Activated naive CD8-positive, alpha-beta T cell (primary cell): ENCODE results near the gene ZNF536.

Experiments
- H3K27ac Mint-ChIP-seq: one replicate; pipeline ENCODE4 v1.8.0; 2021; ENCODE audit warnings: mixed read lengths
- H3K27me3 Mint-ChIP-seq: one replicate; pipeline ENCODE4 v1.8.0; 2021; ENCODE audit warnings: mixed read lengths
- H3K36me3 Mint-ChIP-seq: one replicate; pipeline ENCODE4 v1.8.0; 2021; ENCODE audit warnings: mixed read lengths
- H3K4me1 Mint-ChIP-seq: one replicate; pipeline ENCODE4 v1.8.0; 2021; ENCODE audit warnings: low read depth, mixed read lengths
- H3K4me3 Mint-ChIP-seq: one replicate; pipeline ENCODE4 v1.8.0; 2021; ENCODE audit warnings: mild to moderate bottlenecking, mixed read lengths
- H3K9me3 Mint-ChIP-seq: one replicate; pipeline ENCODE4 v1.8.0; 2021; ENCODE audit warnings: low read depth, mixed read lengths

The ZNF536 gene

DNA sequence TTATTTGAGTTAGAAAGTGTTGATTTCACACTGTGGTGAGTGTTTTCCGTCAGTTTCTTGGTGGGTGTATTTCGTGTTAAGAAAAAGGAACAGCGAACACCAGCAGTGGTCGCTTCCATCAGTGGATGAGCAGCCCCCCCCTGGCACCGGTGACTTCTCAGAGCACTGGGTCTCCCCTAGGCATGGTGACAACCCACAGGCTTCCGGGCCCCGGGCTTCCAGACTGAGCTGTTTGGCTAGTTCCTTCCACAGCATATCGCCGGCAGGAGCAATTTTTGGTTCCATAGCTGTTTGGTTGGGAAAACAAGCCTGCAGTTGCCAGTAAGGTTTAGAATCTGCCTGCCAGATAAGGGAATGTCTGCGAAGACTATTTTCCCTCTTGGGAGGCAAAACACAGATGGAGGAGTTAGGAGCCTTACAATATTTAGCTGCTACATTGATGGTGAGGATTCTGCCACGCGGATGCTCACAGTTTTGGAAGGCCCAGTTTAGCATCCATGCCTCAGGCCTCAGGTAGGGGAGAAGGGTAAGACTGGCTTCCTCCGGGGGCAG, 18.7 kb upstream of the ZNF536 start:
- Mint-ChIP-seq H3K36me3 (no peaks in the 10 kb centered on the region), H3K27ac (no peak overlapping the region), H3K9me3 (no peaks in the 10 kb centered on the region), H3K4me3 (no peak overlapping the region), H3K4me1 (no peaks in the 10 kb centered on the region), H3K27me3 (peaks cover 7% of the 10 kb centered on the region)

DNA sequence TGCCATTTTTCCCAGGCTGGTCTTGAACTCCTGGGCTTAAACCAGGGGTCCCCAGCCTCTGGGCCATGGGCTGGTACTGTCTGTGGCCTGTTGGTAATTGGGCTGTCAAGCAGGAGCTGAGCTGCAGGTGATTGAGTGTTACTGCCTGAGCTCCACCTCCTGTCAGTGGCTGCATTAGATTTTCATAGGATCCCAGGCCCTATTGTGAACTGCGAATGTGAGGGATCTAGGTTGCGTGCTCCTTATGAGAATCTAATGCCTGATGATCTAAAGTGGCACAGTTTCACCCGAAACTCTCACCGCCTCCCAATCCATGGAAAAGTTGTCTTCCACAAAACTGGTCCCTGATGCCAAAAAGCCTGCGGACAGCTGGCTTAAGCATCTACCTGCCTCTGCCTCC, 16.6 kb upstream of the ZNF536 start:
- H3K9me3 Mint-ChIP-seq: no peaks in the 10 kb centered on the region
- H3K27me3 Mint-ChIP-seq: peaks cover 9% of the 10 kb centered on the region
- peak overlapping the region; percentile 6 for H3K27ac Mint-ChIP-seq
- H3K4me1 Mint-ChIP-seq: no peaks in the 10 kb centered on the region
- H3K4me3 Mint-ChIP-seq: no peak overlapping the region
- H3K36me3 Mint-ChIP-seq: no peaks in the 10 kb centered on the region

DNA sequence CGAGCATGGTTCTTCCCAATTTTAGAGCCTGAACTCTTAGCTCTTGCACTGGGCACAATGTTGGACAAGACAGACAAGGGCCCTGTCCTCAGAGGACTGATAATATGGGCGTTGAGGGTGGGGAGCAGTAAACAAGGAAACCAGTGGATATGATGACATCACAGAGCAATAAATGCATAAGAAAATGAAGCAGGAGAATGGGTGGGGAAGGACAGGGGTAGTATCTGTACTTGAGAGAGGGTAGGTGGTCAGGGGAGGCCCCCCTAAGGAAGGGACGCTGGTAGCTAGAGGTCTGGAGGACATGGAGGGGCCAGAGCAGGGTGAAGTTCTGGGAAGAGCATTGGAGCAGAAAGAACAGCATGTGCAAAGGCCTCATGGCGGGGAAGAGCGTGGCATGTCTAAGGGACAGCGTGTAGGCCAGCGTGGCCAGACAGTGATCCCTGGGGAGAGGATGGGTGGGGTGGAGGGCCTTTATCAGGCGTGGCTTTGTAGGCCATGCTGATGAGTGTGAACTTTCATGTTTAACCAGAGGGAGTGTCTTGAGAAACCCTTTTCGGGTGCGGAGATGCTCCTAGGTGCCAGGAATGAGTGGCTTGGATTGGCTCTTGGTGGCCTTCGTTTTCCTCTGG, 15.1 kb upstream of the ZNF536 start:
- H3K27me3 Mint-ChIP-seq: peaks cover 13% of the 10 kb centered on the region
- no peaks in the 10 kb centered on the region for H3K9me3 Mint-ChIP-seq
- peaks cover 1% of the 10 kb centered on the region for H3K4me1 Mint-ChIP-seq
- H3K36me3 Mint-ChIP-seq: no peaks in the 10 kb centered on the region
- no peak overlapping the region for H3K27ac Mint-ChIP-seq
- no peak overlapping the region for H3K4me3 Mint-ChIP-seq

DNA sequence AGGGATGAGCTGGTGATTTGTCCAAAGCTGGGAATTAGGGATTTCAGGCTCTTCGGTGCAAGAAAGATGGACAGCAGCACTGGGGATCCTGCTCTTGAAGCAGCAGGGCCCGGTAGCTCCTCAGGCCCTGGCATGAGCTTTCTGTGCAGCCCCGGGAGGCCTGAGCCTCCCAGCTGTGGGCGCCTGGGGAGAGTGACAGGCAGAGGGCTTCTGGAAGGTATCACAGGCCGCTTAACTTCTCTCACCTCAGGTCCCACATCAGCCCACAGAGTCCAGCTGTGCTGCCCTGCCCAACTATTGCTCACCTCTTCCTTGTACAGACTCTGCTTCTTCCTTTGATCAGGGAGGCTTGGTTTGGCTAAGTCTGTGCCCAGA, 14.6 kb upstream of the ZNF536 start:
- peaks cover 1% of the 10 kb centered on the region for H3K4me1 Mint-ChIP-seq
- H3K27ac Mint-ChIP-seq: no peak overlapping the region
- H3K36me3 Mint-ChIP-seq: no peaks in the 10 kb centered on the region
- H3K4me3 Mint-ChIP-seq: no peak overlapping the region
- peaks cover 11% of the 10 kb centered on the region for H3K27me3 Mint-ChIP-seq
- H3K9me3 Mint-ChIP-seq: no peaks in the 10 kb centered on the region

DNA sequence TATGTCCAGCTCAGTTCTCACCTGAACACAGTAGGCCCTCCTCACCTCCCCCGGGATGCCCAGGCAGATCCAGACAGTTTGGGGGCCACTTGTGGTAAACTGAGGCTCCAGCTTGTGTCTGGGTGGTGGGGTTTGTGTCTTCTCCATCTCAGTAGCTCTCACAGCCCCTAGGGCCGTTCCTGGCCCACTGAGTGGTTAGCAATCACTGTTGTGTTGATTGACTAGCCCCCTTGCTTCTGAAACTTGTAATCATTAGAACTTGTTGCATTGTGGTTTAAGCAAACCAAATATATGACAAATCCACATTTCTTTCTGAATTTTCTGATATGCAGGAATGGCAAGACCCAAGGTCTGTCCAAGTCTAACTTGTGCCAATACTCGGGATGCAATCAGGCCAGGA, 13.9 kb upstream of the ZNF536 start:
- no peak overlapping the region for H3K4me3 Mint-ChIP-seq
- H3K27me3 Mint-ChIP-seq: peaks cover 7% of the 10 kb centered on the region
- H3K4me1 Mint-ChIP-seq: peaks cover 1% of the 10 kb centered on the region
- no peak overlapping the region for H3K27ac Mint-ChIP-seq
- no peaks in the 10 kb centered on the region for H3K36me3 Mint-ChIP-seq
- H3K9me3 Mint-ChIP-seq: no peaks in the 10 kb centered on the region

DNA sequence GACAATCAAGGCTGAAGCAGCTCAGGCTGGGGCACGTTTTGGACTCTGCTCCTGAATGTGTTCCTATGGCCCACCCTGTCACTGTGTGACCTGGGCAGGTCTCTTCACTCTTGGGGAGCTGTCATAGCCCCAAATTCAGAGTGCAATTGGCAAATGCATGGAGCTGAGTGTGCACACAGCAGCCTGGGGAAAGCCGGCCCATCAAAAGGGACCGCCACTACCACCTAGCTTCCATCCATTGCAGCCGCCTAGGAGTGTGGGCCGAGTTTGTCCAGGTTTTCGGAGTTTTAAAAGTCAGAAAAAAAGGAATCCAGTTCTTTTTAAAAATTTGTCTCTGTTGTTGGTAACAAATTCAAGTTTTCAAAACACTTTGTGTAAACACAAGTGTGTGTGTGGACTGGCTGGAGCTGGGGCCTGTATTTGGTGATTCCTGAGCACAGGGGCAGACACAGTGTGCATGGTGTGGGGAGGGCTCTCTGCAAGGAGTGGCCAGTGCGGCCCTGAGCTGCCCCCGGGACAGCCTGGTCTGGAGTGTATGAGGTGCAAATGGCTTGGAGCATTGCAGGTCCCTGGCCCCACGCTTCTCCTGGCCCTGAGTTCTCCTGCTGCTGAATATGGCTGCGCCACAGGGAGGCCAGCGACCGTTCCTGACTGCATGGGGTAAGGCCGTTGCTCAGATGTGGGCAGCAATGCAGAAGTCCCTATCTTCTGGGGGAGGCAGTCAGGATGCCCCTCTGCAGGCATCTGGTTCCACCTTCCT, 13.2 kb upstream of the ZNF536 start:
- peaks cover 8% of the 10 kb centered on the region for H3K27me3 Mint-ChIP-seq
- H3K27ac Mint-ChIP-seq: no peak overlapping the region
- no peaks in the 10 kb centered on the region for H3K9me3 Mint-ChIP-seq
- H3K4me3 Mint-ChIP-seq: no peak overlapping the region
- peaks cover 1% of the 10 kb centered on the region for H3K4me1 Mint-ChIP-seq
- no peaks in the 10 kb centered on the region for H3K36me3 Mint-ChIP-seq

DNA sequence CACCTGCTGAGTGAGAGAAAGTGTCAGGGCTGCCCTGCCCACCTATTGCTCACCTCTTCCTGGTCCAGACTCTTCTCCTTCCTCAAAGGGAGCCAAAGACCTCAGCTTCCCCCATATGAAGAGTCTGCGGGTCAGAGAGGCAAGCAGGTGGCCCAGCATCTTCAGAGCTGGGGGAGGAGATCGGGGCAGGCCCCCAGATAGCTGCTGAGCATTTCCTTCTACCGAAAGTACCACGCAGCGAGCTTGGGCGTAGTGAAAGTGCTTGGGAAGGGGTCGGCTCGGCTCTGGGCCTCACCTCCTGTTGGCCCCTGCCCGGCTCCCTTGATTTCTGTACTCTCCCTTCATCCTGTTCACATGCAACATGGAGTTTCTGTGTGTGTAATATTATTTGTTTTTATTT, 12.2 kb upstream of the ZNF536 start:
- H3K9me3 Mint-ChIP-seq: no peaks in the 10 kb centered on the region
- no peaks in the 10 kb centered on the region for H3K36me3 Mint-ChIP-seq
- no peak overlapping the region for H3K4me3 Mint-ChIP-seq
- peaks cover 8% of the 10 kb centered on the region for H3K27me3 Mint-ChIP-seq
- H3K4me1 Mint-ChIP-seq: peaks cover 1% of the 10 kb centered on the region
- H3K27ac Mint-ChIP-seq: no peak overlapping the region

DNA sequence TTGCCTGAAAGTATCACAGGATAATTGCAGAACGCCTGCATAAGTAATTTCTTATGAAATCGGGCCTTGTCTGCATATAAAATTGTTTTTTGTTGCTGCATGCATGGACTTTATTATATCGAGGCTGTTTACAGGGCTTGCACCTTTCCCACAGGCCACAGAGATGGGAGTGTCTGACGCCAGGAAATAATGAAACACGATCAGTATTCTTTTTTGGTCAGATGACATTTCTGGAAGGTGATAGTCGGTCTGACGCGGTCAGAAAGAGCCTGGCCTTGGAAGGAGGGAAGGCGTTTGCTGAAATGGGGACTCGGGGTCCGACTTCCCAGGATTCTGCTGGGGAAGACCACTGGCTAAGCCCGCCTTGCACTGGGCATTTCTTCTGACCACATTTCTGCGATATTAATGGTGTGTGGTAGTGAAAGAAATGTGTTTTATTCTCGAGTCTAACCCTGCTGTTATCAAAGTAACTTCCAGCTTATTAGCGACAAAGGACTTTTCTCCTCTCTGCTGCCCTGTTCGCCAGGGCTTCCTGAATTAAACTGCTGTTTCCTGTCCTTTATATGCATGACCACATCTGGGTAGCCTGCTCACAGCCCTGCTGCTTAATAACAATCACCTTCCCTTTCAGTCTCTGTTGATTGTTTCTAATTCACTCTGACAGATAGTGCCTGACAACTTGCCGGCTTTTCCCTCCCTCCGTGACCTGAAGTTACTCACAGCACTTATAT, 11.6 kb upstream of the ZNF536 start:
- H3K9me3 Mint-ChIP-seq: no peaks in the 10 kb centered on the region
- H3K4me3 Mint-ChIP-seq: no peak overlapping the region
- peaks cover 8% of the 10 kb centered on the region for H3K27me3 Mint-ChIP-seq
- H3K27ac Mint-ChIP-seq: no peak overlapping the region
- H3K36me3 Mint-ChIP-seq: no peaks in the 10 kb centered on the region
- H3K4me1 Mint-ChIP-seq: peaks cover 1% of the 10 kb centered on the region

DNA sequence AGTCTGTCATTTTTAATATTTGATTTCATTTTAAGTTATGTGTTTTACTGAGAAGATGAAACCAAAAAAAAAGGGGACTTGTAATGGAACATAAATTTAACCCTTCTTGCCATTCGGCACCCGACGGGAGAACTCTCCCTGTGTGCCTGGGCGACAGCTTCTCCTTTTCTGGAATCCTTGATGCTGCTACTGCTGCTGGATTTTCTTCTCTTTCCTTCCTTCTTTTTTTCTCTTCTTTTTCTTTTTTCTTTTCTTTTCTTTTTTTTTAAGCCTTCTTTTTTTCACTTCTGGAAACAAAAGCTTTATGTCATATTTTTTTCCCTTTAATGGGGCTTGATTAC, 11.1 kb upstream of the ZNF536 start:
- Mint-ChIP-seq H3K27ac (no peak overlapping the region), H3K4me1 (peaks cover 1% of the 10 kb centered on the region), H3K9me3 (no peaks in the 10 kb centered on the region), H3K27me3 (peaks cover 8% of the 10 kb centered on the region), H3K4me3 (no peak overlapping the region), H3K36me3 (no peaks in the 10 kb centered on the region)

DNA sequence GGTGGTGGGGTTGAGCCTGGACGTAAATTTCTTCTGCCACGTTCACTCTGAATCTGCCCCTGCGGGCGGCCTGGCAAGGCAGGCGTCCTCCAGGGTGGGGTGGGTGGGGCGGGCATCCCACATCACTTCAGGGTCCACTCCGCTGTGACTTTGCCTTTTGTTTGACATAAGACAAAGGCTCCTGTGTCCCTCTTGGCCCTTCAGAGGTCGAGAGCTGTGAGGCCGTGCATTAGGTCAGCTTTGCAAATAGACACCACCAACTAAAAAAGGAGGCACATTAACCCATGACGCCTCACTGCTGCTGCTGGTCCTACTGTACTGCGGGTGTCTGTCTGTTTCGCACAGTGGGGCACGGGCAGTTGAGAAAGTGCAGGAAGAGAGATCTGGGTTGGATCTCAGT, 10.5 kb upstream of the ZNF536 start:
- H3K9me3 Mint-ChIP-seq: no peaks in the 10 kb centered on the region
- H3K27me3 Mint-ChIP-seq: peaks cover 8% of the 10 kb centered on the region
- H3K27ac Mint-ChIP-seq: no peak overlapping the region
- no peaks in the 10 kb centered on the region for H3K36me3 Mint-ChIP-seq
- no peak overlapping the region for H3K4me3 Mint-ChIP-seq
- peaks cover 1% of the 10 kb centered on the region for H3K4me1 Mint-ChIP-seq

DNA sequence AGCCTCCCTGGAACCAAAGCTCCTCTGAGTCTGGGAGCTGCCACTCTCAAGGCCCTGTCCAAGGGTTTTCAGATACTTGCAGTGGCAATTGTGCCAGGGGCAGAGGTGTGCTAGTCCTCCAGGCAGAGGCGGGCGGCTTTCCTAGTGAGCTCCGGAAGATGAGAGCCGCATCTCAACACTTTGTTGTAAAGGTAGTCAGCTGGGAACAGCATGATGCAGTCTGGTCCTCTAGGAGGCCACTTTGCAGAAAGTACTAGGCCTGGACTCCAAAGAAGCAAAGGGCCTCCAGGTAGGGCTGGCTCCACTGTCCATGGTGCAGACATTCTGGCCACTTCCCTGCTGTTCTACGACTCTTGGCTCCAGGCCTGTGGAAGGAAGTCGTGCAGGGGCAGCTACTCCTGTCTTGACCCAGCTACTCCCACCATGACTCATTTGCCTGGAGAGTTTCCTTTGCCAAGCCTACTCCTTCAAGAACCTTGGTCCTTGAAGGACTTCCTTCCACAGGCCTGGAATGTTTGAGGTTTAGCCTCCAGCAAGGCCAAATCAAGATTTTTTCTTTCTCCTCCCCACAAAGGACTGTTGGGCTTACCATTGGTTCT, 9.9 kb upstream of the ZNF536 start:
- Mint-ChIP-seq H3K27me3 (peaks cover 8% of the 10 kb centered on the region), H3K4me3 (no peak overlapping the region), H3K4me1 (peaks cover 1% of the 10 kb centered on the region), H3K36me3 (no peaks in the 10 kb centered on the region), H3K27ac (no peak overlapping the region), H3K9me3 (no peaks in the 10 kb centered on the region)

DNA sequence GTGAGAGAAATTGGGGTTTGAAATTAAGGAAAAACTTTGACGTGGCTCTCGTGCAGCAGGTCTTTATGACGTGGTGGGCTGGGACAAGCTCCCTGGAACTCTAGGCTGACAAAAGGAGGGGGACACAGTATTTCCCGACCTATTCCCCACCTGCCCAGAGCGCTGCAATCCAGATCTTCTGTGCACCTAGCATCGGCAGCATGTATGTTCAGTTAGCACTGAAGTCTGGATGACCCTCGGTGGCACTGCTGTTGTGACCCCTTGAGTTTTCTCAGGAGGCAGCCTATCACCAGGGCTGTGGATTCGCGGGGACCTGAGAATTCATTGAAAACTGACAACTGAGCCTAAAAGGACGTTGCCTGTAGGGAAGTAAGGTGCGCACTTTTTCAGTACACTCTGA, 9.1 kb upstream of the ZNF536 start:
- Mint-ChIP-seq H3K4me3 (no peak overlapping the region), H3K27me3 (peaks cover 8% of the 10 kb centered on the region), H3K4me1 (peaks cover 1% of the 10 kb centered on the region), H3K9me3 (no peaks in the 10 kb centered on the region), H3K36me3 (no peaks in the 10 kb centered on the region), H3K27ac (no peak overlapping the region)

DNA sequence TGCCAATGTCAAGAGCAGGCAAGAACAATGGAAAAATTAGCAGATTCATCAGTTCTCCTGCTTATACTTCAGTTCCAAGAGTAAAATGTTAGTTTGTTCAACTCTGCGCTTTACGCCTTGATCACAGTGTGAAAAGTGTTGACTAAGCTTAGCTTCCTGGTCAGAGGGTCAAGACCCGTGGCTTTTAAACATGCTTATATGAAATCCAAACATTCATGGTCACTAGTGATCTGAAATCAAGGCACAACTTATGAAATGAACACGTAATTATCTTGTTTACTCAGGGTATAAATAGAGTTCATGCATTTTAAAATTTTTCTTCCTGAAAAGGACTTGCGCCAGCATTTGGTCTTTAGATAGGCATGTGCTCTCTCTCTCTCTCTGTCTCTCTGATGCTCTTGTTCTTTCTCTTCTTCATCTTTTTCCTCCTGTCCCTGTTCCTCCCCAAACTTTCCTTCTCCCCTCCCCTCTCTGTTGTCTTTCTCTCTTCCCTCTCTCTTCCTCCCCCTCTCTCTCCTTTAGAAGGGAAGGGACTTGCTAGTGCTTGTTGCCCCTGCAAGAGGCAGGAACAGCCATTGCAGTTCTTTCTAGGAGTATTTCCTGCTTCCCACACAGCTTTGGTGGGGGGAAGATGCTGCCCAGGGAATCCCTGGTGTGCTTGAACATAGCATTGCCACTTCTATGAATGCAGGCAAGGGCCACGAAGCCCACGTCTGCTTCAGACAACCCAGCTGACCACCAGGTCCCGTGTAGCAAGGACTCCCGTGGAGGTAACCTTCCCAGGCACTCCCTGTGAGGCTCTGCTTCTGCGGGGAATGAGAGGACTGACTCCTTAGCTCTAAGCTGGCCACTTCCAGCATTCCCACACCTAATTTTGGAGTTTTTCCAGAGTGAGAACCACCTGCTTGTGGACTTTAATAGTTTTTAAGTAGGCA, 7.1 kb upstream of the ZNF536 start:
- H3K36me3 Mint-ChIP-seq: no peaks in the 10 kb centered on the region
- H3K27me3 Mint-ChIP-seq: peaks cover 6% of the 10 kb centered on the region
- peaks cover 1% of the 10 kb centered on the region for H3K4me1 Mint-ChIP-seq
- no peak overlapping the region for H3K4me3 Mint-ChIP-seq
- no peaks in the 10 kb centered on the region for H3K9me3 Mint-ChIP-seq
- no peak overlapping the region for H3K27ac Mint-ChIP-seq

DNA sequence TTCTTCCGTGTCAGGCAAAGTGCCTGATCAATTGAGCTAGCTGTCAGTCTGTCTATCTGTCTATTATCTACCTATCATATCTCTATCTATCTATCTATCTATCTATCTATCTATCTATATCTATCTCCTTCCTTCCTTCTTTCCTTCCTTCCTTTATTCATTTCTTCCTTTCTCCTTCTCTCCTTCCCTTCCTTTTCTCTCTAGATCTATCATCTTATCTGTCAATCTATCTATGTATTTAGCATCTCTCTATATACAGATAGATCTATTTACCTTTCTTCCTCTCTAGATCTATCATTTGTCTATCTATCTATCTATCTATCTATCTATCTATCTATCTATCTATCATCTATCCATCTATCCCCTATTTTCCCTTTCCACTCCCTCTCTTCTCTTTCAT, 5.9 kb upstream of the ZNF536 start:
- H3K27me3 Mint-ChIP-seq: peaks cover 2% of the 10 kb centered on the region
- H3K4me1 Mint-ChIP-seq: no peaks in the 10 kb centered on the region
- H3K9me3 Mint-ChIP-seq: no peaks in the 10 kb centered on the region
- H3K4me3 Mint-ChIP-seq: no peak overlapping the region
- H3K27ac Mint-ChIP-seq: no peak overlapping the region
- no peaks in the 10 kb centered on the region for H3K36me3 Mint-ChIP-seq
